Thoracic aorta (tissue), 2 donors: ENCODE data around the gene FCGR2B. TPM values are rescaled to one million over a fixed set of nuclear protein-coding genes. Genes with fewer than 3 reads are reported as not detected.
"Not testable (repeated sequence)": the region's sequence is repeated elsewhere in the genome, so short reads cannot be mapped to it uniquely, and the experiment has no call there.

Experiments
- ATAC-seq: fragments of 150-250 bp; one replicate; pipeline ENCODE4 v1.8.0; 2017; ENCODE audit warnings: low read depth; ENCODE audit not compliant: insufficient number of reproducible peaks, low FRiP score
- DNase-seq: peaks from one replicate; pipeline ENCODE4 v3.0.0-alpha.2; 2020; ENCODE audit warnings: low spot score
- H3K27ac ChIP-seq, 2 donors: fragments of 200-600 bp; sonication (generic); 1 replicate in 1 of 2; 2 replicates in 1 of 2; pipeline ENCODE4 v1.5.1; 2016; ENCODE audit warnings: mild to moderate bottlenecking in 2 of 2, moderate library complexity in 2 of 2
- H3K27me3 ChIP-seq: fragments of 200-600 bp; sonication (generic); replicated peaks from 2 replicates; pipeline ENCODE4 v1.6.0; 2016; ENCODE audit warnings: mild to moderate bottlenecking; ENCODE audit not compliant: insufficient read depth
- H3K36me3 ChIP-seq: fragments of 200-600 bp; sonication (generic); one replicate; pipeline ENCODE4 v1.5.1; 2016
- H3K4me1 ChIP-seq, 2 donors: fragments of 200-600 bp; sonication (generic); 1 replicate in 1 of 2; 2 replicates in 1 of 2; pipeline versions ENCODE4 v1.5.1 to v1.6.0; 2016; ENCODE audit warnings: low read depth in 2 of 2, mild to moderate bottlenecking in 1 of 2; ENCODE audit not compliant: control insufficient read depth in 1 of 2
- H3K4me3 ChIP-seq: fragments of 200-600 bp; sonication (generic); 2 replicates; pipeline ENCODE4 v1.5.1; 2016; ENCODE audit warnings: mild to moderate bottlenecking
- H3K9me3 ChIP-seq: fragments of 200-600 bp; sonication (generic); 2 replicates; pipeline ENCODE4 v1.5.1; 2016
- CTCF ChIP-seq: fragments of 200-600 bp; sonication (generic); IDR thresholded peaks from one replicate; pipeline ENCODE4 v1.5.1; 2019; ENCODE audit warnings: antibody characterized with exemption
- total RNA-seq, 2 donors: library from RNA; depleted of rRNA; stranded (reverse); fragments of >200 nt; gene quantifications; one replicate each; pipeline versions ENCODE4 v1.1.0 to v1.2.3, GENCODE V29; 2016

Gene FCGR2B
- total RNA-seq, 2 donors from 2014 or later, result 20.2 to 65.9 TPM

DNA sequence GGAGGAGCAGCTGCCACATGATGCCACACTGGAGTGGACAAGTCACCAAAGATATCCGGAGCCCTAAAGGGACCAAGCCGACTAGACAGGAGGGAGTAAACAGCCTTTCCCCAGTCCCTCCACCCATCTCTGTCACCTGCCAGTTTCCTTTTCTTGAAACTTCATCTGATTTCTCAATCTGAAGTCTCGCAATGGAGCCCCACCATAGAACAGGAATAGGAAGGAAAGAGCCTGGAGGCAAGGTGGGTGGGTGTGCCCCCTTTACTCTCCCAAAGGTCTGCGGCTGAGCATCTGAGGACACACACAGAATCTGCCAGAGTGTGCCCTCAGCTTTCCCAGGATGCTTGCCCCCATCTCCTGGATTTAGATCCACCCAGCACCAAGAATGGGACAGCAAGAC lies 31.9 kb upstream of the FCGR2B start, which contains the start of gene FCGR3B:
Gene FCGR3B, minus strand, starts transcription at position 101 of the 400 bp plus-strand sequence. Its CDS starts 82 bp downstream, at position 19.
- no peaks in the 10 kb centered on the region for H3K4me1 ChIP-seq
- H3K9me3 ChIP-seq, result no peaks in the 10 kb centered on the region
- no peak within 1 kb of the TSS for H3K4me3 ChIP-seq
- H3K36me3 ChIP-seq, result no peaks in the 10 kb centered on the region
- ATAC-seq (no peak), DNase-seq (no peak)
- no peak within 1 kb of the TSS for H3K27ac ChIP-seq
- no peaks in the 10 kb centered on the region for H3K27me3 ChIP-seq
- no peak for TF ChIP-seq CTCF

GRCh38 chr1:161634993-161635392 lies 27.9 kb upstream of the FCGR2B start:
- not testable (repeated sequence) for H3K36me3 ChIP-seq, H3K27ac ChIP-seq, ATAC-seq, DNase-seq, H3K27me3 ChIP-seq, H3K4me3 ChIP-seq, H3K4me1 ChIP-seq, H3K9me3 ChIP-seq

GRCh38 chr1:161636189-161636782 lies 26.7 kb upstream of the FCGR2B start:
- DNase-seq, H3K27ac ChIP-seq, ATAC-seq, H3K36me3 ChIP-seq, H3K27me3 ChIP-seq, H3K4me1 ChIP-seq, H3K9me3 ChIP-seq, H3K4me3 ChIP-seq: not testable (repeated sequence)

- not testable (repeated sequence) for DNase-seq, H3K9me3 ChIP-seq, ATAC-seq, H3K4me1 ChIP-seq, H3K27ac ChIP-seq, H3K36me3 ChIP-seq, H3K27me3 ChIP-seq, H3K4me3 ChIP-seq
These were observed 26.0 kb upstream of the FCGR2B start for GRCh38 chr1:161636976-161637375.

DNA sequence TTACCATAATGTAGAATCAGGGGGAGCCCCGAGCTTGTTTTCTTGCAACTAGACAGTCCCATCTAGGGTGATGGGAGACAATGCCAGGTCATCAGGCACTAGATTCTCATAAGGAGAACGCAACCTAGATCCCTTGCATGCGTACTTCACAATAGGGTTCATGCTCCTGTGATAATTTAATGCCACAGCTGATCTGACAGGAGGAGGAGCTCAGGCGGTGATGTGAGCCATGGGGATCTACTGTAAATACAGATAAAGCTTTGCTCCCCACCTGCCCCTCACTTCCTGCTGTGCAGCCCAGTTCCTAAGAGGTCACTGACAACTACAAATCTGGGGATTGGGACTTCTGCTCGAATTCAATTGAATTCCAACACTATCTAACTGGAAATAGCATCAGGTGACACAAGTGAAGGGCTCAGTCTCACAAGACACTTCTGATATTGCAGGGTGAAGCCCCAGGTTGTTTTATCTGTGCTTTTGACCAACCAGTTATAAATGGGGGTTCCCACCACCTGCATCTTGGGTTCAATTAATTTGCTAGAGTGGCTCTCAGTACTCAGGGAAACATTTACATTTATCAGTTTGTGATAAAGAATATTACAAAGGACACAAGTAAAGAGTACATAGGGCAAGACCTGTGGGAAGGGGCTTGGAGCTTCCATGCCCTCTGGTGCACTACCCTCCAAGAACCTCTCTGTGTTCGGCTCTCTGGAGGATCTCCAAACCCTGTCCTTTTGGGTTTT lies 24.5 kb upstream of the FCGR2B start:
- H3K27ac ChIP-seq, DNase-seq, H3K36me3 ChIP-seq, H3K27me3 ChIP-seq, H3K9me3 ChIP-seq, H3K4me3 ChIP-seq, H3K4me1 ChIP-seq, ATAC-seq: not testable (repeated sequence)

GRCh38 chr1:161639203-161639602 lies 23.7 kb upstream of the FCGR2B start:
- H3K27ac ChIP-seq, H3K4me1 ChIP-seq, DNase-seq, H3K9me3 ChIP-seq, H3K27me3 ChIP-seq, H3K4me3 ChIP-seq, ATAC-seq, H3K36me3 ChIP-seq: not testable (repeated sequence)

- not testable (repeated sequence) for DNase-seq, ATAC-seq, H3K36me3 ChIP-seq, H3K27ac ChIP-seq, H3K4me3 ChIP-seq, H3K27me3 ChIP-seq, H3K4me1 ChIP-seq, H3K9me3 ChIP-seq
These were observed 20.2 kb upstream of the FCGR2B start for GRCh38 chr1:161642697-161643096.

- not testable (repeated sequence) for H3K27me3 ChIP-seq, H3K4me1 ChIP-seq, H3K4me3 ChIP-seq, H3K36me3 ChIP-seq, H3K9me3 ChIP-seq, H3K27ac ChIP-seq, ATAC-seq, DNase-seq
These were observed 19.3 kb upstream of the FCGR2B start for GRCh38 chr1:161643481-161644208.

DNA sequence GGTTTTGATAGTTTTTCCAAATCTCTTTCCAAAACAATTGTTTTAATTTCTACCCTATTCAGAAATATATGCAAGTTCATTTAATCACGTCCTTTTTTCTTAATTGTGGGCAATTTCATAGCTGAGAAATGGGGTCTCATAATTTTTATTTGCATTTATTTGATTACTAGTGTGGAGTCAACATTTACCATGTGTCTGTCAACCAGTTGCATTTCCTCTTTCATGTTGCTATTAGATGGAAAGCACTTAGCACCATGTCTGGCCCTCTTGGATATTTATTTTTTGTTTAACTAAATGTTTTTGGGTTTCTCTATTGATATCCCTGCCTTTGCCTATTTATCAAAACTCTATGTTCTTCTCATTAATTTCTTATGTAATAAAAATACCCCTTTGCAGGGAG lies 18.1 kb upstream of the FCGR2B start:
- H3K36me3 ChIP-seq, H3K27ac ChIP-seq, DNase-seq, H3K9me3 ChIP-seq, ATAC-seq, H3K4me1 ChIP-seq, H3K27me3 ChIP-seq, H3K4me3 ChIP-seq: not testable (repeated sequence)

- not testable (repeated sequence) for H3K9me3 ChIP-seq, H3K27ac ChIP-seq, H3K4me1 ChIP-seq, H3K27me3 ChIP-seq, H3K36me3 ChIP-seq, H3K4me3 ChIP-seq, ATAC-seq, DNase-seq
These were observed 15.2 kb upstream of the FCGR2B start for GRCh38 chr1:161647507-161648360.

- not testable (repeated sequence) for ATAC-seq, H3K27ac ChIP-seq, H3K4me1 ChIP-seq, H3K9me3 ChIP-seq, H3K36me3 ChIP-seq, DNase-seq, H3K4me3 ChIP-seq, H3K27me3 ChIP-seq
These were observed 9.4 kb upstream of the FCGR2B start for GRCh38 chr1:161653541-161653940.
